Loucy (cell line): Measurements from ENCODE around the gene MDFI.

Experiments used
- H2AFZ ChIP-seq: fragments of 200-600 bp; sonication (generic); 2 replicates; pipeline ENCODE4 v1.6.0; 2016; ENCODE audit warnings: antibody characterized with exemption, mild to moderate bottlenecking, low read length, moderate library complexity
- H3F3A ChIP-seq: fragments of 200-600 bp; 2 replicates; pipeline ENCODE4 v1.6.0; 2016; ENCODE audit warnings: antibody characterized with exemption, low read depth, mild to moderate bottlenecking
- H3K27me3 ChIP-seq: fragments of 200-600 bp; sonication (generic); 2 replicates; pipeline ENCODE4 v1.6.1; 2014; ENCODE audit warnings: low read length, mild to moderate bottlenecking; ENCODE audit not compliant: insufficient read depth, poor library complexity, severe bottlenecking
- H3K36me3 ChIP-seq: fragments of 200-600 bp; sonication (generic); 2 replicates; pipeline ENCODE4 v1.6.1; 2016; ENCODE audit warnings: low read length; ENCODE audit not compliant: insufficient read depth
- H3K4me1 ChIP-seq: fragments of 200-600 bp; sonication (generic); 2 replicates; pipeline ENCODE4 v1.5.1; 2014; ENCODE audit warnings: low read length, mild to moderate bottlenecking; ENCODE audit not compliant: insufficient read depth, poor library complexity, severe bottlenecking
- H3K4me2 ChIP-seq: fragments of 200-600 bp; sonication (generic); 2 replicates; pipeline ENCODE4 v1.6.0; 2014; ENCODE audit warnings: antibody characterized with exemption, low read length, low read depth, mild to moderate bottlenecking; ENCODE audit not compliant: poor library complexity, severe bottlenecking
- H3K4me3 ChIP-seq: fragments of 200-600 bp; sonication (generic); 2 replicates; pipeline ENCODE4 v1.5.1; 2014; ENCODE audit warnings: low read length, mild to moderate bottlenecking, mixed read lengths; ENCODE audit not compliant: poor library complexity, severe bottlenecking
- H3K79me2 ChIP-seq: fragments of 200-600 bp; sonication (generic); 2 replicates; pipeline ENCODE4 v1.6.1; 2014; ENCODE audit warnings: low read length; ENCODE audit not compliant: insufficient read depth
- H3K9ac ChIP-seq: fragments of 200-600 bp; sonication (generic); 2 replicates; pipeline ENCODE4 v1.6.0; 2014; ENCODE audit warnings: mild to moderate bottlenecking, low read depth, low read length, moderate library complexity; ENCODE audit not compliant: poor library complexity, severe bottlenecking
- H3K9me2 ChIP-seq: fragments of 200-600 bp; sonication (generic); replicated peaks from 2 replicates; pipeline ENCODE4 v1.6.1; 2016; ENCODE audit warnings: low read depth, low read length, mixed read lengths
- H3K9me3 ChIP-seq: fragments of 200-600 bp; sonication (generic); 2 replicates; pipeline ENCODE4 v1.6.1; 2014; ENCODE audit warnings: mild to moderate bottlenecking, antibody characterized with exemption, low read length, low read depth; ENCODE audit not compliant: insufficient read depth
- H4K20me1 ChIP-seq: fragments of 200-600 bp; sonication (generic); 2 replicates; pipeline ENCODE4 v1.6.0; 2014; ENCODE audit warnings: antibody characterized with exemption, low read length, mild to moderate bottlenecking; ENCODE audit not compliant: insufficient read depth, poor library complexity, severe bottlenecking
- CTCF ChIP-seq: fragments of 200-600 bp; sonication (generic); conservative IDR thresholded peaks from 2 replicates; pipeline ENCODE4 v1.5.1; 2014; ENCODE audit warnings: mild to moderate bottlenecking, antibody characterized with exemption, low read length
- EZH2phosphoT487 ChIP-seq: fragments of 200-600 bp; IDR thresholded peaks from 2 replicates; pipeline ENCODE4 v1.6.1; 2018; ENCODE audit warnings: antibody characterized with exemption, mild to moderate bottlenecking, moderate library complexity, borderline replicate concordance

The MDFI gene

GRCh38 chr6:41597246-41598000, 40.8 kb upstream of the MDFI start:
- H3K9me2 ChIP-seq, result no peaks in the 10 kb centered on the region
- no peaks in the 10 kb centered on the region for H3K9me3 ChIP-seq
- H3K4me2 ChIP-seq, result peak overlapping the region; percentile 78
- H3K27me3 ChIP-seq, result no peaks in the 10 kb centered on the region
- no peaks in the 10 kb centered on the region for H4K20me1 ChIP-seq
- TF ChIP-seq EZH2phosphoT487, result no peak
- peak; percentile 42 for TF ChIP-seq CTCF
- peaks cover 6% of the 10 kb centered on the region; the same call in 1 of the 2 replicates for H3F3A ChIP-seq
- peaks cover 54% of the 10 kb centered on the region for H3K4me1 ChIP-seq
- no peak overlapping the region for H2AFZ ChIP-seq
- peak overlapping the region; percentile 99 for H3K9ac ChIP-seq
- H3K4me3 ChIP-seq, result peak overlapping the region; percentile 29
- H3K79me2 ChIP-seq, result peaks cover 35% of the 10 kb centered on the region
- H3K36me3 ChIP-seq, result peaks cover 11% of the 10 kb centered on the region; the same call in 1 of the 2 replicates

GRCh38 chr6:41598670-41599014, 39.6 kb upstream of the MDFI start:
- H3K9ac ChIP-seq, result peak overlapping the region; percentile 99
- TF ChIP-seq EZH2phosphoT487 (no peak), CTCF (no peak; the same call in 1 of the 2 replicates)

GRCh38 chr6:41599015-41599851, 39.0 kb upstream of the MDFI start:
- no peaks in the 10 kb centered on the region for H4K20me1 ChIP-seq
- no peak overlapping the region for H2AFZ ChIP-seq
- H3K36me3 ChIP-seq, result peaks cover 6% of the 10 kb centered on the region; the same call in 1 of the 2 replicates
- H3K9me2 ChIP-seq, result no peaks in the 10 kb centered on the region
- H3K4me3 ChIP-seq, result peak overlapping the region; percentile 85
- H3K4me1 ChIP-seq, result peaks cover 61% of the 10 kb centered on the region
- H3K79me2 ChIP-seq, result peaks cover 36% of the 10 kb centered on the region
- peak overlapping the region; percentile 99 for H3K9ac ChIP-seq
- peaks cover 6% of the 10 kb centered on the region; the same call in 1 of the 2 replicates for H3F3A ChIP-seq
- no peaks in the 10 kb centered on the region for H3K9me3 ChIP-seq
- TF ChIP-seq CTCF, result peak; percentile 46; the same call in 1 of the 2 replicates
- TF ChIP-seq EZH2phosphoT487, result no peak
- H3K27me3 ChIP-seq, result no peaks in the 10 kb centered on the region
- peak overlapping the region; percentile 78 for H3K4me2 ChIP-seq

More at GRCh38 chr6:41598670-41599014, 39.6 kb upstream of the MDFI start:
- peaks cover 36% of the 10 kb centered on the region for H3K79me2 ChIP-seq
- no peaks in the 10 kb centered on the region for H4K20me1 ChIP-seq
- no peaks in the 10 kb centered on the region for H3K9me3 ChIP-seq
- peaks cover 61% of the 10 kb centered on the region for H3K4me1 ChIP-seq
- H3K27me3 ChIP-seq, result no peaks in the 10 kb centered on the region
- peaks cover 6% of the 10 kb centered on the region; the same call in 1 of the 2 replicates for H3F3A ChIP-seq
- H3K4me2 ChIP-seq, result peak overlapping the region; percentile 78
- H3K4me3 ChIP-seq, result peak overlapping the region; percentile 85
- peaks cover 6% of the 10 kb centered on the region; the same call in 1 of the 2 replicates for H3K36me3 ChIP-seq
- H3K9me2 ChIP-seq, result no peaks in the 10 kb centered on the region
- no peak overlapping the region for H2AFZ ChIP-seq
